GM18861 (cell line): Measurements from ENCODE around the gene PIP4K2A.
"Not testable (repeated sequence)": the region's sequence is repeated elsewhere in the genome, so short reads cannot be mapped to it uniquely, and the experiment has no call there.

ENCODE experiments used
- ATAC-seq: cut with Tn5 transposase; IDR thresholded peaks from one replicate; pipeline ENCODE4 v1.9.1; 2021; ENCODE audit not compliant: unreplicated experiment

The PIP4K2A gene

GRCh38 chr10:22719406-22720042 lies 5.1 kb upstream of the PIP4K2A start:
- no peak for ATAC-seq

DNA sequence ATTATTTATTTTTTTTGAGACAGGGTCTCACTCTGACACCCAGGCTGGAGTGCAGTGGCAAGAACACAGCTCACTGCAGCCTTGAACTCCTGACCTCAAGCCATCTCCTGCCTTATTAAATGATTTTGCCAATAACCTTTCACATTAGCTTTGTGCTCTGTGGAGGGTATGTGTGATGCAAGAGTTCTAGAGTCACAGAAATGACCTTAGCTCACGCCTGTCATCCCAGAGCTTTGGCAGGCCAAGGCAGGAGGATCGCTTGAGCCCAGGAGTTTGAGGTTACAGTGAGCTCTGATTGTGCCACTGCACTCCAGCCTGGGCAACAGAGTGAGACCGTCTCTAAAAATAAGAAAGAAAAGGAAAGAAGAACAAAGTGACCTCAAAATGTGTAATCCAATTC lies 4.3 kb upstream of the PIP4K2A start:
- ATAC-seq = not testable (repeated sequence)

DNA sequence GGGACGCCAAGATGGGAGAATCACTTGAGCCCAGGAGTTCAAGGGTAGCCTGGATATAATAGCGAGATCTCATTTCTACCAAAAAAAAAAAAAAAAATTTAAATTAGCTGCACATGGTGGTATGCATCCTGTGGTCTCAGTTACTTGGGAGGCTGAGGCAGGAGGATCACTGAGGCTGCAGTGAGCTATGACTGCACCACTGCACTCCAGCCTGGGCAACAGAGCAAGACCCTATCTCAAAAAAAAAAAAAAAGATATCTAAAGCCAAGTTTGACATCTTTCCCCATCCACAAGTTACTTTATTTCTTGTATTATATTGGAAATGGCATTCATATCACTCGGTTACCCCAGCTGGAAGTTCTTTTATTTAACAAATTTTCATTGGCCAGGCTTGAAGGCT lies 3.4 kb upstream of the PIP4K2A start:
- ATAC-seq = no peak

DNA sequence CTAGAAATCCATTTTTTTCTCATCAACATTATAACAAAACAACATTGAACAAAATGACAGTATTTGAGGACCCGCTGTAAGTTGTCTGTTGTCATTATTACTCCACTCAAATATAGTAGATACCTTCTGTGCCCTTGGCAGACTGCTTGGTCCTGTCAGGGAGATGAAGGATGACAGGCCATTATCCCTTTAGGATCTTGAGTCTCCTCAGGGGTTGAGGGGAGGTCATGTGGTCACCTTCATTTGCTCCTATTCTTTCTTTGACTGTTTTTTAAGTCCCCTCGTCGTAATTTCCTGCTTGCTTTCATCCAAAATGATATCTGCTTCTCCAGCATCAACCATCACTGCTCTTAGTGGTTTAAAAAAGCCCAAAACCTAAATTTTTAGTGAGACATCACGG lies 2.6 kb upstream of the PIP4K2A start:
- no peak for ATAC-seq

DNA sequence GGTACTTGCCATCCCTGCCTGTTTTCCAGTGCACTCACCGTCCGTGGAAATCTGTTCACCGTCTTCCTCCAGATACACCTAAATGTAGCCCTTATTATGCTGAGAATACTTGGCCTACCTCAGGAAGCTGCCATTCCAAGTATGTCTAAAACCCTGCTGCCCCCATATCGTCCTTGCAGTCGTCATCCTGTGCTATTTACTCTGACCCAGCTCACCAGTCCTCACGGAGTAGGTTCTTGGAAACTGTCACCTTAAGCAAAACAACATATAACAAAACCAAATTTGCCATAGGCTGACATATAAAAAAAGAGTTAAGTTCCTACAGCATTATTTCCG lies 880 bp upstream of the PIP4K2A start:
- no peak for ATAC-seq

GRCh38 chr10:22713853-22714478 lies 412 bp downstream of the PIP4K2A start:
- peak; percentile 4 for ATAC-seq

DNA sequence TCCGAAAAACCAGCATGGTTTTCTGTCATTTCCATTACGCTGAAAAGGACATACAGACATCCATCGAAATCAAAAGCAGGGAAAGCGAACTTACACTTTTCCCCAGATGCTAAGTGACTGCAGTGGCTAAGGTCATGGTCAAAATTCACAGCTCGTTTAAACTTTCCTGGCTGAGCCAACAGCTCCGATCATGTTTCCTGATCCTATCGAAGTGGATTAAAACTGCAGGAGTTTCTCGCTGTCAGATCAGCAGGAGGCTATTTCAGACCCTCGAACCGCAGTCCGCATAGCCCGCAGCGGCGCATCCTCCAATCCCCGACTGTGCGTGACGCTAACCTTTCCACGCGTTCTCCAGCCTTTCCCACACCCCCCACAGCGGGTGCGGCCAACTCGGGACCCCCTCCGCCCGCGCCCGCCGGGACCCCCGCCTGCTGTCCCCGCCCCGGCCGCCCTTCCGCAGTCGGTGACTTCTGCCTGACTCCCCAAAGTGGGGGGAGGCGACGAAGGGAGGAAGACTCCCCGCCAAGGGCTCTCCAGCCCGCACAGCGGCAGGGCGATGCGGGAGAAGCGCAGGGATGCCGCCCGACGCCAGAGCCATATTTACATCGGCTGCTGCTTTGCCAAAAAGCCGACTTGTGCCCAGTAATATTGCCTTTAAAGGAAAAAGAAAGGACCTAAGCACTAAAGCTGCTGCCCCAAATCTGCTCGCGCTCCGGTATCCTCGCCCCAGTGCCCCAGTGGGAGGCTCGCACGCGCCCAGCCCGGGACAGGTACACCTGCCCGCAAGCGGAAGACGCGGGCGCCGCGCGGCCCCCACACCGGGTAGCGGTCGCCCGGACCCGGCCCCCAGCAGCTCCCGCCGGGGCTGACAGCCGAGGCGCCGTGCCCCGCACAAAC lies 1.2 kb downstream of the PIP4K2A start:
- ATAC-seq = no peak

DNA sequence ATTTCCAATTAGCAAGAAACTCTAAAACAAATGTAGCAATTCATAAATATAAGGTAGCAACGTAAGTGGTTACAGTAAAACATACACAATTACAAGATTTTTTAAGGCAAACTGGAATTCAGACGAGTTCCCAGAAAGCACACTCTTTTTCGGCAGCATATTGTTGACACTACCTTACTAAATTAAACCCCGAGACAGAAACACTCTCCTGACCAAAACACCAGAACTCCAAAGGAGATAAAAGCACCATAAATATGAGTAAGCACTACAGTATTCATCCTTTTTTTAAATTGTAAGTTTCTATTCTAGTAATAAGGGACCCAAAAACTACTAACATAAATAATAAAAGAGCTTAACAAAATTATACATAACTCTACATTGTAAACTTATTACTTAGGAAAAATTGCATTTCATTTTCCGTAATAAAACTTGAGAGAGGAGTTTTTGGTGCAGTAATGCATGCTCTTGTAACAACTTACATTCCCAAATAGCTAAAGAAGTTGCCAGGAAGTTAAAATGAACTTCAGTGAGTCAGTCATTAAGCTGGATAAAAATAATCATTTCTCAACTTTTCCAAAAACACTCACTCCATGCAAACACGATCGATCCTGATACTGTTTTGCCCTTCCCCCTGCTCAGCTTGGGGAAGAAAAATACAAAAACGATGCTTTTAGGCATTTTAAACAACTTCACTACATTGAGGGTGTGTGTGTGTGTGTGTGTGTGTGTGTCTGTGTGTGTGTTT lies 2.0 kb downstream of the PIP4K2A start:
- ATAC-seq = no peak

DNA sequence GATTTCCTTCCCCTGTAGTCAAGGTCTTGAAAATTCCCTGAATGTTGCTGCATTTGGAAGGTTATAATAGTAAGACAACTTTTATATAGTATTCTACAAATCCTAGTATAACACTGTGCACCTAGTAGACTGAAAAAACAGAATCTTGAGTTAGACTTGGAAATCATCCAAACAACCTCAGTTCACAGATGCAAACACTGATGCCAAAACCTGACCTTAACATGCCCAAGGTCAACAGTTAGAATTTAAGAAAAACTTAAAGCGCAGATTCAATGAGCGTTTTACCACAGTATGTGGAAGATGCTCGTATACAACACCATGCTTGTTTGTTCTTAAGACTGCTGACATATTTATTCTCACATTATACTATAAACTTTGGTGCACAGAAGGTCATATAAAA lies 3.0 kb downstream of the PIP4K2A start:
- ATAC-seq = no peak

GRCh38 chr10:22710139-22710745 lies 4.1 kb downstream of the PIP4K2A start:
- ATAC-seq = no peak

DNA sequence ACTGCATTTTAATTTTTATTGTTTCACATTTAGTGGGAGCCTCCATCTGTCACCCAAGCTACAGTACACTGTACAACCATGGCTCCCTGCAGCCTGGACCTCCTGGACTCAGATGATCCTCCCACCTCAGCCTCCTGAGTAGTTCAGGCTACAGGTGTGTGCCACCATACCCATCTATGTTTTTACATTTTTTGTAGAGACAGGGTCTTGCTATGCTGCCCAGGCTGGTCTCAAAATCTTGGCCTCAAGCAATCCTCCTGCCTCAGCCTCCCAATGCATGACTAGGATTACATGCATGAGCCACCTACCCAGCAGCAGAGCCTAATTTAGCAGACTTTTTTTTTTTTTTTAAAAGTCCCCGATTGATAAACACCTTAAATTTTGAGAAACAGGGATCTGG lies 5.6 kb downstream of the PIP4K2A start:
- ATAC-seq = no peak

- ATAC-seq = no peak
These were observed 8.9 kb downstream of the PIP4K2A start for GRCh38 chr10:22705527-22705926.

DNA sequence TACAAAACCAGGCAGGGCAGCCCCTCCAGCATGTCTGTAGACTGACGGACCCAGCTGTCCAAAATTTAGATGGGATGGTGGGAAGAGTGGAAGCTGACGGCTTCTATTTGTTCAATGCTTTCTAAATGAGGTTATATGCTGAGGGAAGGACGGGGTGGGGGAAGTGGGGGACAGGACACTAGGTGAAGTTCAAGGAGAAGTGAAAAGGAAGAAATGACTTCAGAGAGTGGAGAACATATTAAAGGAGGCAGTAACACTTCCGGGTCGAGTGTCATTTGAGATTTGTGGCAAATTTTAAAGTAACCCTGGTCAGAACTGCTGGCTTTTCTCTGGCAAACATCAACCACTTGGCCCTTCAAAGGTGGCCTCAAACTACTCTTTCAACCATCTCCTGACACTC lies 9.4 kb downstream of the PIP4K2A start:
- no peak for ATAC-seq

GRCh38 chr10:22704471-22704911 lies 9.9 kb downstream of the PIP4K2A start:
- ATAC-seq = no peak

GRCh38 chr10:22702348-22702747 lies 12.0 kb downstream of the PIP4K2A start:
- no peak for ATAC-seq

- ATAC-seq = no peak
These were observed 13.1 kb downstream of the PIP4K2A start for GRCh38 chr10:22701132-22701826.

GRCh38 chr10:22700489-22700888 lies 13.9 kb downstream of the PIP4K2A start:
- no peak for ATAC-seq

DNA sequence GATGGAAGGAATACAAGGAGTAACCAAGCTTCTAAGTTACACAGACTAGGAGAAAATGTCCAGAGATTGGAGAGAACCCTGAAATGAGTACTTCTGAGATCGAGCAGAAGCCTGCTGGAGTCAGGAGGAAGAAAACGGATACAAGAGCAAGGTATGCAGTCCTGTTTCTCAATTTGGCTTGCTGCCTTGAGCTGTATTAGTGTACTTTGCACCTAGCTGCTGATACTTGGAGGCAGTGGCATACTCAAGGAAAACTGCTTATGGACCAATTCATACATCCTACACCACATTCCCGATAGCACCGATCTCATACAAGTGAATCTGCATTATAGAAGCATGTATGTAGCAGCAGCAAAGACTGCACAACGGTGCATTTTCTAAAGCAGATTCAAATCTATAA lies 14.4 kb downstream of the PIP4K2A start:
- ATAC-seq = no peak

DNA sequence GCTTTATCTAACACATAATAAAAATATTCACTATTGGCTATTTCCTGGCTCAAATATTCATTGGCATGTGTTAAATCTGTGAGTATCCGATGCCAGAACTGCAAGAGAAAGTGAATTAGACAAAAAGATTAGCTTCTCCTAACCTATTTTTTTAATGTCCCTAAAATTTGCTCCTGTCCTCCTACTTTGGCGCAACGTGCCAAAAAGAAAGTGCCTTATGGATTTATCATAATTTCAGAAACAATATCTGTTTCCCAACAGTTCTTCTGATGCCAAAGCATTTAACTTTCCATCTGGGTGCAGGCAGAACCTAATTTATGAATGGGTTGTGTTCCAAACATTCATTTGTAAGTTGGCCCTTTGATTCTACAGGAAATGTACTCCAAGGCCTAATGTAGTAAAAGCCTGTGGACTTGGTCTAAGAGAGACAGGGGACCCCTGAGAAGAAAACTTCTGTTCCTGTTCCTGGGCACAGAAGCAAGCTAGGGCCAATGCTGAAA lies 15.4 kb downstream of the PIP4K2A start:
- ATAC-seq = no peak

GRCh38 chr10:22697800-22698199 lies 16.6 kb downstream of the PIP4K2A start:
- no peak for ATAC-seq
